GM23338 (cell line): ENCODE data around the gene AR. TPM values are rescaled to one million over a fixed set of nuclear protein-coding genes. Genes with fewer than 3 reads are reported as not detected.

Source experiments
- ATAC-seq: fragments of 200-7000 bp; cut with Tn5 transposase; 3 replicates; pipeline ENCODE4 v1.9.1; 2020
- DNase-seq: peaks from one replicate; pipeline ENCODE4 v3.0.0-alpha.2; 2015; ENCODE audit warnings: low spot score
- H2AFZ ChIP-seq: fragments of 200-600 bp; sonication (generic); 2 replicates; pipeline ENCODE4 v1.8.0; 2016; ENCODE audit warnings: antibody characterized with exemption, mild to moderate bottlenecking, moderate library complexity
- H3F3A ChIP-seq: fragments of 200-600 bp; sonication (generic); replicated peaks from 2 replicates; pipeline ENCODE4 v1.8.0; 2017; ENCODE audit warnings: antibody characterized with exemption, mixed run types, low read depth
- H3K27ac ChIP-seq: fragments of 200-600 bp; sonication (generic); 2 replicates; pipeline ENCODE4 v1.6.1; 2016; ENCODE audit warnings: low read depth
- H3K27me3 ChIP-seq: fragments of 200-600 bp; sonication (generic); 2 replicates; pipeline ENCODE4 v1.8.0; 2016; ENCODE audit warnings: mild to moderate bottlenecking, mixed run types, moderate library complexity; ENCODE audit not compliant: insufficient read depth
- H3K36me3 ChIP-seq: fragments of 200-600 bp; sonication (generic); 2 replicates; pipeline ENCODE4 v1.8.0; 2016; ENCODE audit warnings: mild to moderate bottlenecking; ENCODE audit not compliant: insufficient read depth
- H3K4me1 ChIP-seq: fragments of 200-600 bp; sonication (generic); 2 replicates; pipeline ENCODE4 v1.8.0; 2016; ENCODE audit warnings: mild to moderate bottlenecking, moderate library complexity; ENCODE audit not compliant: insufficient read depth
- H3K4me2 ChIP-seq: fragments of 200-600 bp; sonication (generic); 2 replicates; pipeline ENCODE4 v1.7.1; 2017; ENCODE audit warnings: mixed run types
- H3K4me3 ChIP-seq: fragments of 200-600 bp; sonication (generic); 2 replicates; pipeline ENCODE4 v1.6.1; 2016; ENCODE audit warnings: mixed run types
- H3K79me2 ChIP-seq: fragments of 200-600 bp; sonication (generic); replicated peaks from 2 replicates; pipeline ENCODE4 v1.8.0; 2017; ENCODE audit warnings: mild to moderate bottlenecking; ENCODE audit not compliant: insufficient read depth
- H3K9me2 ChIP-seq: fragments of 200-600 bp; sonication (generic); 2 replicates; pipeline ENCODE4 v1.8.0; 2017; ENCODE audit not compliant: insufficient read depth
- H4K20me1 ChIP-seq: fragments of 200-600 bp; sonication (generic); replicated peaks from 2 replicates; pipeline ENCODE4 v1.8.0; 2017; ENCODE audit warnings: mild to moderate bottlenecking; ENCODE audit not compliant: insufficient read depth
- H3K27ac Mint-ChIP-seq: 2 replicates; pipeline ENCODE4 v1.8.0; 2020; ENCODE audit warnings: inconsistent platforms, mild to moderate bottlenecking, moderate library complexity, mixed read lengths
- H3K27me3 Mint-ChIP-seq: 3 replicates; pipeline ENCODE4 v1.8.0; 2022; ENCODE audit warnings: low read depth, mild to moderate bottlenecking, moderate library complexity, mixed read lengths, inconsistent platforms; ENCODE audit not compliant: insufficient read depth, poor library complexity
- H3K36me3 Mint-ChIP-seq: 3 replicates; pipeline ENCODE4 v1.8.0; 2021; ENCODE audit warnings: low read depth, mild to moderate bottlenecking, inconsistent platforms, moderate library complexity, mixed read lengths
- H3K4me1 Mint-ChIP-seq: 3 replicates; pipeline ENCODE4 v1.8.0; 2020; ENCODE audit warnings: mild to moderate bottlenecking, inconsistent platforms, mixed read lengths
- H3K4me3 Mint-ChIP-seq: 3 replicates; pipeline ENCODE4 v1.8.0; 2021; ENCODE audit warnings: moderate library complexity, mild to moderate bottlenecking, inconsistent platforms, mixed read lengths
- H3K9me3 Mint-ChIP-seq: 3 replicates; pipeline ENCODE4 v1.8.0; 2020; ENCODE audit warnings: moderate library complexity, mild to moderate bottlenecking, inconsistent platforms, mixed read lengths
- ETS1 ChIP-seq: IDR thresholded peaks from 2 replicates; pipeline ENCODE4 v1.6.1; 2016; ENCODE audit warnings: antibody characterized with exemption
- EZH2 ChIP-seq: fragments of 200-600 bp; sonication (generic); IDR thresholded peaks from one replicate; pipeline ENCODE4 v1.8.0; 2017; ENCODE audit warnings: antibody characterized with exemption, mild to moderate bottlenecking, low read depth; ENCODE audit not compliant: unreplicated experiment
- NANOG ChIP-seq: IDR thresholded peaks from 2 replicates; pipeline ENCODE4 v1.6.1; 2016; ENCODE audit warnings: antibody characterized with exemption, borderline replicate concordance
- POLR2AphosphoS5 ChIP-seq: IDR thresholded peaks from 2 replicates; pipeline ENCODE4 v1.6.1; 2016; ENCODE audit warnings: antibody characterized with exemption, low read depth
- ZNF331 ChIP-seq: fragments of 250-450 bp; sonication (Bioruptor Pico); IDR thresholded peaks from 2 replicates; pipeline ENCODE4 v1.5.0; 2020; ENCODE audit warnings: low read depth, mild to moderate bottlenecking, moderate library complexity
- ZNF462 ChIP-seq: fragments of 250-450 bp; sonication (Bioruptor Pico); IDR thresholded peaks from 2 replicates; pipeline ENCODE4 v1.5.0; 2020; ENCODE audit warnings: mild to moderate bottlenecking, moderate library complexity
- long read RNA-seq: library from polyadenylated mRNA; unstranded; transcript quantifications from one replicate; pipeline ENCODE4 v2.0.0, GENCODE V29; 2020; ENCODE audit not compliant: unreplicated experiment
- polyA plus RNA-seq: library from polyadenylated mRNA; unstranded; fragments of >200 nt; fragmentation: Nextera tagmentation; extraction: Ambion mirVana; gene quantifications from 2 replicates; pipeline ENCODE4 v1.2.1, GENCODE V29; 2016
- total RNA-seq: library from RNA; depleted of rRNA; stranded (reverse); fragments of >200 nt; shearing (Covaris generic); gene quantifications from 2 replicates; pipeline ENCODE4 v1.2.3, GENCODE V29; 2014; rRNA removed

AR gene
- total RNA-seq, result 13.3 and 13.4 TPM in 2 replicates
- 11.2 and 11.8 TPM in 2 replicates for polyA plus RNA-seq
- long read RNA-seq, full-length matches to known transcripts, result 1 of 2 reads
- long read RNA-seq, partial matches to known transcripts, result 1 of 2 reads
- long read RNA-seq, other reads (novel, unspliced or antisense), result 0 of 2 reads

- Mint-ChIP-seq H3K4me3 (peak within 1 kb of the TSS; percentile 83), H3K27me3 (peaks cover 9% of the 10 kb centered on the region), H3K9me3 (no peaks in the 10 kb centered on the region), H3K27ac (peak within 1 kb of the TSS; percentile 40; the same call in 1 of the 2 replicates), H3K36me3 (no peaks in the 10 kb centered on the region), H3K4me1 (peaks cover 18% of the 10 kb centered on the region)
- H3K27ac ChIP-seq, result peak within 1 kb of the TSS; percentile 80; the same call in 1 of the 2 replicates
- ATAC-seq, result peak; percentile 70
- H4K20me1 ChIP-seq, result no peaks in the 10 kb centered on the region
- peaks cover 28% of the 10 kb centered on the region for H3K79me2 ChIP-seq
- peaks cover 13% of the 10 kb centered on the region for H3K27me3 ChIP-seq
- peak within 1 kb of the TSS; percentile 72; the same call in 1 of the 2 replicates for H2AFZ ChIP-seq
- H3K36me3 ChIP-seq, result no peaks in the 10 kb centered on the region
- peaks cover 6% of the 10 kb centered on the region for H3K4me1 ChIP-seq
- H3K4me2 ChIP-seq, result peak within 1 kb of the TSS; percentile 83
- peak; percentile 76 for DNase-seq
- H3F3A ChIP-seq, result no peaks in the 10 kb centered on the region
- TF ChIP-seq POLR2AphosphoS5 (0 out of 2 replicates have a peak, but pooled peaks have one; percentile 57), ETS1 (no peak)
- H3K9me2 ChIP-seq, result no peaks in the 10 kb centered on the region
- peak within 1 kb of the TSS; percentile 73 for H3K4me3 ChIP-seq
These were observed at the start of gene AR for GRCh38 chrX:67543818-67544217. Gene AR, plus strand, starts transcription at chrX:67544021. Its CDS starts 1,126 bp downstream, at chrX:67545147.

GRCh38 chrX:67500617-67501016 lies 43.2 kb upstream of the AR start:
- H3K4me1 Mint-ChIP-seq, result no peaks in the 10 kb centered on the region

GRCh38 chrX:67503004-67503403 lies 40.8 kb upstream of the AR start:
- H3K27ac Mint-ChIP-seq, result no peak overlapping the region
- no peak for TF ChIP-seq POLR2AphosphoS5
- no peak for TF ChIP-seq ZNF462
- TF ChIP-seq NANOG, result no peak
- no peak for TF ChIP-seq EZH2
- TF ChIP-seq ETS1, result no peak

More at GRCh38 chrX:67500617-67501016, 43.2 kb upstream of the AR start:
- no peaks in the 10 kb centered on the region for H3F3A ChIP-seq
- DNase-seq (no peak), ATAC-seq (no peak)
- Mint-ChIP-seq H3K36me3 (no peaks in the 10 kb centered on the region; the same call in 2 of the 3 replicates), H3K4me3 (no peak overlapping the region), H3K27me3 (no peaks in the 10 kb centered on the region), H3K27ac (no peak overlapping the region), H3K9me3 (peaks cover 7% of the 10 kb centered on the region; the same call in 2 of the 3 replicates)
- H3K36me3 ChIP-seq, result no peaks in the 10 kb centered on the region
- no peaks in the 10 kb centered on the region for H3K4me1 ChIP-seq
- H3K27me3 ChIP-seq, result no peaks in the 10 kb centered on the region
- H3K4me3 ChIP-seq, result no peak overlapping the region
- TF ChIP-seq ZNF331 (CRISPR knock-in tag), result no peak
- no peaks in the 10 kb centered on the region for H3K9me2 ChIP-seq
- H3K27ac ChIP-seq, result no peak overlapping the region
- no peaks in the 10 kb centered on the region for H4K20me1 ChIP-seq
- H3K4me2 ChIP-seq, result no peak overlapping the region
- no peak overlapping the region for H2AFZ ChIP-seq
- H3K79me2 ChIP-seq, result no peaks in the 10 kb centered on the region

More at GRCh38 chrX:67503004-67503403, 40.8 kb upstream of the AR start:
- H3K4me3 ChIP-seq, result no peak overlapping the region
- no peak for DNase-seq
- peaks cover 7% of the 10 kb centered on the region; the same call in 2 of the 3 replicates for H3K9me3 Mint-ChIP-seq
- no peaks in the 10 kb centered on the region for H4K20me1 ChIP-seq
- no peaks in the 10 kb centered on the region for H3K27me3 ChIP-seq
- no peaks in the 10 kb centered on the region for H3K4me1 Mint-ChIP-seq
- no peaks in the 10 kb centered on the region for H3K79me2 ChIP-seq
- no peaks in the 10 kb centered on the region for H3K4me1 ChIP-seq
- H3K27me3 Mint-ChIP-seq, result no peaks in the 10 kb centered on the region
- no peaks in the 10 kb centered on the region for H3F3A ChIP-seq
- no peak for ATAC-seq
- no peaks in the 10 kb centered on the region; the same call in 2 of the 3 replicates for H3K36me3 Mint-ChIP-seq
- H3K9me2 ChIP-seq, result no peaks in the 10 kb centered on the region
- H2AFZ ChIP-seq, result no peak overlapping the region
- no peak overlapping the region for H3K27ac ChIP-seq
- no peak overlapping the region for H3K4me3 Mint-ChIP-seq
- no peak overlapping the region for H3K4me2 ChIP-seq
- no peaks in the 10 kb centered on the region for H3K36me3 ChIP-seq
